ENCODE data around the gene GUF1. TPM values are rescaled to one million over a fixed set of nuclear protein-coding genes. Genes with fewer than 3 reads are reported as not detected.

Gene GUF1
- total RNA-seq, 1 experiment from 2014 or later, result 30.5 TPM

DNA sequence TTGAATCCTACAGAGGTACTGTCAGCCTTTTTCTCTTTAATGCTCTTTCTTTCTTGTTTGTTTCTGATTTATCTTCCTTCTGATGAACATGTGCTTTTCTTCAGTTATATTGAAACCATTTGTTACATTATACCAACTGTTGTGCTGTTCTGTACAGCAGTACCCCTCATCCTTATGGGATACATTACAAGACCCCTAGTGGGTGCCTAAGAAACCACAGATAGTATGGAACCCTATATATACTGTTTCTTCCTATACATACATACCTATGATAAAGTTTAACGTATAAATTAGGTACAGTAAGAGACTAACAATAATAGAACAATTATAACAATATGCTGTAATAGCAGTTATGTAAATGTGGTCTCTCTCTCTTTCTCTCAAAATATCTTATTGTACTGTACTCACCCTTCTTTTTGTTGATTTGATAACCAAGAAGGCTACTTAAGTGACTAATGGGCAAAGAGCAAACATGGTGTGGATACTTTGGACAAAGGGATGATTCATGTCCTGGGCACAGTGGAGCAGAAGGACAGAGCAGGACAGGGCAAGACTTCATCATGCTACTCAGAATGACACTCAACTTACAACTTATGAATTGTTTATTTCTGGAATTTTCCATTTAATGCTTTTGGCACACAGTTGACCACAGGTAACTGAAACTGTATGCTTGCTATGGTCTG is 16.1 kb upstream of the GUF1 start (continued):
- TF ChIP-seq, protein P1, sequence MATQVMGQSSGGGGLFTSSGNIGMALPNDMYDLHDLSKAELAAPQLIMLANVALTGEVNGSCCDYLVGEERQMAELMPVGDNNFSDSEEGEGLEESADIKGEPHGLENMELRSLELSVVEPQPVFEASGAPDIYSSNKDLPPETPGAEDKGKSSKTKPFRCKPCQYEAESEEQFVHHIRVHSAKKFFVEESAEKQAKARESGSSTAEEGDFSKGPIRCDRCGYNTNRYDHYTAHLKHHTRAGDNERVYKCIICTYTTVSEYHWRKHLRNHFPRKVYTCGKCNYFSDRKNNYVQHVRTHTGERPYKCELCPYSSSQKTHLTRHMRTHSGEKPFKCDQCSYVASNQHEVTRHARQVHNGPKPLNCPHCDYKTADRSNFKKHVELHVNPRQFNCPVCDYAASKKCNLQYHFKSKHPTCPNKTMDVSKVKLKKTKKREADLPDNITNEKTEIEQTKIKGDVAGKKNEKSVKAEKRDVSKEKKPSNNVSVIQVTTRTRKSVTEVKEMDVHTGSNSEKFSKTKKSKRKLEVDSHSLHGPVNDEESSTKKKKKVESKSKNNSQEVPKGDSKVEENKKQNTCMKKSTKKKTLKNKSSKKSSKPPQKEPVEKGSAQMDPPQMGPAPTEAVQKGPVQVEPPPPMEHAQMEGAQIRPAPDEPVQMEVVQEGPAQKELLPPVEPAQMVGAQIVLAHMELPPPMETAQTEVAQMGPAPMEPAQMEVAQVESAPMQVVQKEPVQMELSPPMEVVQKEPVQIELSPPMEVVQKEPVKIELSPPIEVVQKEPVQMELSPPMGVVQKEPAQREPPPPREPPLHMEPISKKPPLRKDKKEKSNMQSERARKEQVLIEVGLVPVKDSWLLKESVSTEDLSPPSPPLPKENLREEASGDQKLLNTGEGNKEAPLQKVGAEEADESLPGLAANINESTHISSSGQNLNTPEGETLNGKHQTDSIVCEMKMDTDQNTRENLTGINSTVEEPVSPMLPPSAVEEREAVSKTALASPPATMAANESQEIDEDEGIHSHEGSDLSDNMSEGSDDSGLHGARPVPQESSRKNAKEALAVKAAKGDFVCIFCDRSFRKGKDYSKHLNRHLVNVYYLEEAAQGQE (IDR thresholded peaks at IDR 0.05; ENCODE audit: low read depth), result no peak
- TF ChIP-seq ELF1 (IDR thresholded peaks at IDR 0.05; ENCODE audit: borderline replicate concordance, low read depth), result no peak
- no peak for TF ChIP-seq SRF (IDR thresholded peaks at IDR 0.05; ENCODE audit: low read depth)
- TF ChIP-seq CTCF (IDR thresholded peaks at IDR 0.05 in 2 of 3, conservative IDR thresholded peaks at IDR 0.05 in 1 of 3; ENCODE audit: borderline replicate concordance in 1 of 3, insufficient read depth in 1 of 3, low read depth in 2 of 3, low read length in 2 of 3), result no peak

GRCh38 chr4:44662623-44663005 is 15.6 kb upstream of the GUF1 start:
- RAD21 ChIA-PET (ENCODE audit: low non-redundant PET in 1 of 2, low total read pairs in 2 of 2, uncharacterized antibody in 2 of 2, unreplicated experiment in 2 of 2), result no interaction called here
- Histone ChIP-seq H3K9me2 (ENCODE audit: insufficient read depth) (no peaks in the 10 kb centered on the region), H3K9me3 (ENCODE audit: control insufficient read depth in 1 of 2, insufficient read depth in 1 of 2, low read depth in 1 of 2, low read length in 2 of 2) (no peaks in the 10 kb centered on the region), H3K9ac (ENCODE audit: low read length) (no peak overlapping the region), H3K4me3 (replicated peaks in 1 of 2; ENCODE audit: low read depth in 1 of 2, low read length in 2 of 2) (no peak overlapping the region), H3K36me3 (ENCODE audit: control insufficient read depth in 1 of 2, insufficient read depth in 2 of 2, low read length in 2 of 2) (no peaks in the 10 kb centered on the region), H3K4me1 (ENCODE audit: control insufficient read depth in 1 of 2, insufficient read depth in 2 of 2, low read length in 2 of 2) (no peaks in the 10 kb centered on the region; a peak in 1 of 4 replicates), H2AFZ (ENCODE audit: low read depth, low read length, poor library complexity, severe bottlenecking) (no peak overlapping the region), H3K27me3 (ENCODE audit: insufficient read depth, low read length) (no peaks in the 10 kb centered on the region; the same call in none of the 2 replicates), H4K20me1 (ENCODE audit: insufficient read depth) (no peaks in the 10 kb centered on the region), H3K4me2 (ENCODE audit: low read length) (no peak overlapping the region), H3K79me2 (ENCODE audit: insufficient read depth, low read length) (no peaks in the 10 kb centered on the region), H3K27ac (ENCODE audit: low read depth, low read length) (no peak overlapping the region)
- TF ChIP-seq, protein P1 (IDR thresholded peaks at IDR 0.05; ENCODE audit: low read depth), result no peak
- TF ChIP-seq YY1 (IDR thresholded peaks at IDR 0.05; ENCODE audit: extremely low read depth, insufficient replicate concordance, low read depth, low read length) (no peak), POLR2A (IDR thresholded peaks at IDR 0.05; ENCODE audit: borderline replicate concordance, extremely low read depth, insufficient read depth, insufficient read length) (no peak), TCF7L2 (IDR thresholded peaks at IDR 0.05; ENCODE audit: borderline replicate concordance, extremely low read depth, insufficient read depth, insufficient read length) (no peak)
- DNase-seq (ENCODE audit: low read depth, low spot score) (no peak), ATAC-seq (no peak)
- POLR2A ChIA-PET, result no interaction called here
- CTCF ChIA-PET, result no interaction called here
- intact Hi-C loops (cut with micrococcal nuclease), result no loop called here
- BruUV-seq (replicated peaks), result no TSS peak

All from HCT116 (cell line).